ENCODE data around the gene SHKBP1.

DNA sequence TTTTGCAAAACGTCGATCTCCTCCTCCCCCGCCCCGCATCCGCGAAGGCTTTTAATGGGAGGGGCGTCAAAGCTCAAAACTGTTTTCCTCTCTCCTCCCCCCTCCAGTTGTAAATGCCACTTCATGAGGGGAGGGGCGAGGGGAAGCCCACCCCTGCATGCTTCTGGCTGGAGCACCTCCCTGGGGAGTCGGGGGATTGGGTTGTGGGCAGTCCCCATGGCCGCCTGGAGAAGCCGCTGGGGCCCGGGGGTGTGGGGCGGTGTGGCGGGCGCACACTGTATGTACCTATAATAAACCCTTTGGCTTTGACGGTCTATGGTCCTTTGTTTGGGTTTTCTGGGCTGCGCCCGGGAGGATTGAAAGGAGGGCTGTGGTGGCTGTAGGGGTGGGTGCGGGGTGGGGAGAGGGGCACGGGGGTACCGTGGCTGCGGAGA lies 505 bp upstream of the SHKBP1 start:
- TF ChIP-seq CTCF (IDR thresholded peaks at IDR 0.05; ENCODE audit: poor library complexity, severe bottlenecking) (no peak), EZH2 (IDR thresholded peaks at IDR 0.05; ENCODE audit: borderline replicate concordance, insufficient read depth, low read length, poor library complexity, severe bottlenecking) (no peak), POLR2AphosphoS5 (IDR thresholded peaks at IDR 0.05) (no peak), REST (IDR thresholded peaks at IDR 0.05; ENCODE audit: borderline replicate concordance) (no peak)
